HG03439 (cell line): ENCODE data around the gene PAIP2.
"Not testable (repeated sequence)": the region's sequence is repeated elsewhere in the genome, so short reads cannot be mapped to it uniquely, and the experiment has no call there.

ENCODE experiments used
- ATAC-seq: cut with Tn5 transposase; IDR thresholded peaks from one replicate; pipeline ENCODE4 v1.9.1; 2021; ENCODE audit warnings: mild to moderate bottlenecking, moderate library complexity; ENCODE audit not compliant: unreplicated experiment

PAIP2 gene

GRCh38 chr5:139314276-139314675 lies 27.4 kb upstream of the PAIP2 start:
- no peak for ATAC-seq

- ATAC-seq: no peak
These were observed 26.5 kb upstream of the PAIP2 start for GRCh38 chr5:139315056-139315615.

GRCh38 chr5:139335811-139336210 lies 5.8 kb upstream of the PAIP2 start:
- ATAC-seq: no peak

GRCh38 chr5:139340051-139340450 lies 1.6 kb upstream of the PAIP2 start:
- no peak for ATAC-seq

GRCh38 chr5:139341187-139341688 lies 416 bp upstream of the PAIP2 start:
- no peak for ATAC-seq

- peak; percentile 34 for ATAC-seq
These were observed 719 bp downstream of the PAIP2 start for GRCh38 chr5:139342423-139342723.

GRCh38 chr5:139343476-139343875 lies 1.8 kb downstream of the PAIP2 start:
- no peak for ATAC-seq

GRCh38 chr5:139344177-139344576 lies 2.5 kb downstream of the PAIP2 start:
- ATAC-seq: no peak

- not testable (repeated sequence) for ATAC-seq
These were observed 3.8 kb downstream of the PAIP2 start for GRCh38 chr5:139345442-139345841.

- not testable (repeated sequence) for ATAC-seq
These were observed 6.2 kb downstream of the PAIP2 start for GRCh38 chr5:139347863-139348262.

- ATAC-seq: no peak
These were observed 12.5 kb downstream of the PAIP2 start for GRCh38 chr5:139354186-139354585.

- ATAC-seq: not testable (repeated sequence)
These were observed 14.2 kb downstream of the PAIP2 start for GRCh38 chr5:139355900-139356299.

GRCh38 chr5:139358064-139358463 lies 16.4 kb downstream of the PAIP2 start:
- no peak for ATAC-seq

- no peak for ATAC-seq
These were observed 18.7 kb downstream of the PAIP2 start for GRCh38 chr5:139360384-139360783.

- no peak for ATAC-seq
These were observed 20.3 kb downstream of the PAIP2 start for GRCh38 chr5:139361835-139362429.

- ATAC-seq: no peak
These were observed 22.3 kb downstream of the PAIP2 start for GRCh38 chr5:139363937-139364336.

GRCh38 chr5:139364466-139364865 lies 22.8 kb downstream of the PAIP2 start:
- no peak for ATAC-seq

GRCh38 chr5:139368613-139369012 lies 27.0 kb downstream of the PAIP2 start:
- no peak for ATAC-seq

GRCh38 chr5:139369181-139369580 lies 27.5 kb downstream of the PAIP2 start:
- no peak for ATAC-seq

GRCh38 chr5:139371482-139372435 lies 30.1 kb downstream of the PAIP2 start:
- no peak for ATAC-seq

- no peak for ATAC-seq
These were observed 33.3 kb downstream of the PAIP2 start for GRCh38 chr5:139374909-139375308.

GRCh38 chr5:139376364-139376763 lies 34.7 kb downstream of the PAIP2 start:
- ATAC-seq: no peak
